ENCODE measurements around the gene DNHD1. TPM values are rescaled to one million over a fixed set of nuclear protein-coding genes. Genes with fewer than 3 reads are reported as not detected.

Gene DNHD1
- total RNA-seq (2016; rRNA removed; fragmentation: Illumina TruSeq; extraction: Trizol), result 0.94 and 2.7 TPM in 2 replicates
- total RNA-seq (2016; cell fraction: cytosol; rRNA removed; fragmentation: Illumina TruSeq; extraction: Trizol; ENCODE audit: low read depth), result 1.3 and 1.6 TPM in 2 replicates
- total RNA-seq (2016; cell fraction: insoluble cytoplasmic fraction; rRNA removed; fragmentation: Illumina TruSeq; extraction: Trizol), result 1.0 and 2.6 TPM in 2 replicates
- 1.00 and 1.2 TPM in 2 replicates for total RNA-seq (2016; cell fraction: membrane; rRNA removed; fragmentation: Illumina TruSeq; extraction: Trizol)
- 8.5 and 9.6 TPM in 2 replicates for total RNA-seq (2016; cell fraction: nucleus; rRNA removed; fragmentation: Illumina TruSeq; extraction: Trizol)
- 9.3 and 13.3 TPM in 2 replicates for polyA plus RNA-seq (2011; rRNA removed)
- 2.1 TPM in 2 replicates for polyA plus RNA-seq (2011; cell fraction: cytosol; rRNA removed)
- polyA plus RNA-seq (2011; cell fraction: nucleus; rRNA removed), result 76.4 and 80.1 TPM in 2 replicates
- 11.0 and 17.0 TPM in 2 replicates for polyA plus RNA-seq (2012)
- polyA plus RNA-seq (2016; cell fraction: cytosol; fragmentation: Illumina TruSeq; extraction: Trizol; ENCODE audit: low read depth), result 0.09 and 0.20 TPM in 2 replicates
- 0.91 and 1.1 TPM in 2 replicates for polyA plus RNA-seq (2016; cell fraction: insoluble cytoplasmic fraction; fragmentation: Illumina TruSeq; extraction: Trizol; ENCODE audit: low read depth)
- 0.16 and 0.22 TPM in 2 replicates for polyA plus RNA-seq (2016; cell fraction: membrane; fragmentation: Illumina TruSeq; extraction: Trizol; ENCODE audit: low read depth)
- 14.1 and 16.8 TPM in 2 replicates for polyA plus RNA-seq (2016; cell fraction: nucleus; fragmentation: Illumina TruSeq; extraction: Trizol; ENCODE audit: insufficient read depth, low read depth)
- polyA minus RNA-seq (2011; rRNA and poly(A)+ RNA removed; ENCODE audit: low replicate concordance), result 57.3 and 64.0 TPM in 2 replicates
- 2.5 and 3.1 TPM in 2 replicates for polyA minus RNA-seq (2011; cell fraction: cytosol; rRNA and poly(A)+ RNA removed)
- 48.5 and 56.7 TPM in 2 replicates for polyA minus RNA-seq (2011; cell fraction: nucleus; rRNA and poly(A)+ RNA removed)
- percentile 57 among the genes with signal in this experiment for Bru-seq, nascent RNA
- BruChase-seq, experiment 1, labeled RNA remaining after a 6-hour chase, result percentile 57 among the genes with signal in this experiment
- percentile 65 among the genes with signal in this experiment for BruChase-seq, experiment 2, labeled RNA remaining after a 2-hour chase
- long read RNA-seq, experiment 1, partial matches to known transcripts, result 1 of 3 reads
- long read RNA-seq, experiment 1, other reads (novel, unspliced or antisense), result 2 of 3 reads
- long read RNA-seq, experiment 2, partial matches to known transcripts, result 0 of 2 reads
- long read RNA-seq, experiment 2, other reads (novel, unspliced or antisense), result 2 of 2 reads

GRCh38 chr11:6497069-6497839 is at the start of gene DNHD1:
DNHD1 (plus strand) TSS chr11:6497280; CDS start chr11:6498216, 936 bp downstream.
- no peaks in the 10 kb centered on the region for H3K79me2 ChIP-seq (ENCODE audit: insufficient read depth, low read length)
- FAIRE-seq (no peak), DNase-seq (ENCODE audit: low spot score) (no peak), ATAC-seq (no peak)
- no peak within 1 kb of the TSS for H3K9ac ChIP-seq (ENCODE audit: insufficient read depth, low read depth, low read length)
- no peak within 1 kb of the TSS for H3K4me2 ChIP-seq (ENCODE audit: low read depth, low read length)
- ChIA-PET POLR2A (no interaction called here), CTCF (ENCODE audit: low intra/inter-chr PET ratio, low total read pairs) (no interaction called here)
- no peaks in the 10 kb centered on the region for H3K4me1 ChIP-seq (ENCODE audit: insufficient read depth, low read length)
- in situ Hi-C loops (cut with HindIII; ENCODE audit: extremely low pct_ligation_motif_present, low pct_unique_long_range_greater_than_20kb), result no loop called here
- no peak within 1 kb of the TSS for H3K4me3 ChIP-seq (replicated peaks in 1 of 3; ENCODE audit: insufficient read depth in 1 of 3, low read depth in 2 of 3, low read length in 3 of 3)
- H2AFZ ChIP-seq (ENCODE audit: low read length), result no peak within 1 kb of the TSS
- BruUV-seq (replicated peaks), result no TSS peak
- TF ChIP-seq ZNF441 (CRISPR knock-in tag; IDR thresholded peaks at IDR 0.05; ENCODE audit: borderline replicate concordance) (no peak), ZFP62 (CRISPR knock-in tag; IDR thresholded peaks at IDR 0.05) (no peak), FOXM1 (CRISPR knock-in tag; IDR thresholded peaks at IDR 0.05) (no peak), RAD51 (IDR thresholded peaks at IDR 0.05; ENCODE audit: borderline replicate concordance) (no peak), SETDB1 (CRISPR knock-in tag; IDR thresholded peaks at IDR 0.05; ENCODE audit: borderline replicate concordance) (no peak), TRIM24 (CRISPR knock-in tag; IDR thresholded peaks at IDR 0.05) (no peak), ATF3 (CRISPR knock-in tag; IDR thresholded peaks at IDR 0.05) (no peak), ZHX1 (CRISPR knock-in tag; IDR thresholded peaks at IDR 0.05; ENCODE audit: low read depth) (no peak)
- no peak within 1 kb of the TSS for H3K27ac ChIP-seq (ENCODE audit: extremely low read length, insufficient read depth, low read length)
- H3K9me3 ChIP-seq (ENCODE audit: low read length), result no peaks in the 10 kb centered on the region
- intact Hi-C loops (cut with micrococcal nuclease; ENCODE audit: unreplicated experiment), result no loop called here
- no peaks in the 10 kb centered on the region for H3K27me3 ChIP-seq (ENCODE audit: control insufficient read depth in 1 of 2, insufficient read depth in 2 of 2, low read length in 2 of 2)
- H3K36me3 ChIP-seq (replicated peaks in 1 of 2; ENCODE audit: control insufficient read depth in 1 of 2, insufficient read depth in 2 of 2, low read length in 2 of 2), result peaks cover 6 to 16% of the 10 kb centered on the region in 2 experiments
- 93% methylated on average over 32 of the region's 33 CpGs for WGBS (ENCODE audit: low lambda C conversion rate)
- H4K20me1 ChIP-seq (ENCODE audit: insufficient read depth, low read length), result no peaks in the 10 kb centered on the region

Data from HepG2 (cell line).